DOHH2 (cell line): ENCODE measurements around the gene CEP20.

ENCODE experiments used
- CTCF ChIP-seq: fragments of 200-600 bp; sonication (generic); IDR thresholded peaks from one replicate; pipeline ENCODE4 v1.5.1; 2014; ENCODE audit warnings: antibody characterized with exemption, mild to moderate bottlenecking, low read depth, low read length; ENCODE audit not compliant: poor library complexity, severe bottlenecking
- EZH2phosphoT487 ChIP-seq: fragments of 200-600 bp; sonication (generic); IDR thresholded peaks from 2 replicates; pipeline ENCODE4 v1.6.1; 2017; ENCODE audit warnings: borderline replicate concordance, mild to moderate bottlenecking, antibody characterized with exemption, low read length, moderate library complexity, mixed read lengths

- TF ChIP-seq CTCF (no peak), EZH2phosphoT487 (no peak)
Observed at GRCh38 chr16:15836965-15837611, 51.3 kb downstream of the CEP20 start.
